Effector memory CD8-positive, alpha-beta T cell (primary cell): ENCODE results near the gene CLTC.

Experiments used
- ATAC-seq: fragments of 150-1000 bp; cut with Tn5 transposase; replicated peaks from 2 replicates; pipeline ENCODE4 v1.10.0; 2021; ENCODE audit warnings: mild to moderate bottlenecking, moderate library complexity
- DNase-seq, 3 experiments: peaks; one replicate each; pipeline ENCODE4 v3.0.0; 2021
- H3K27ac Mint-ChIP-seq, 2 donors: one replicate each; pipeline ENCODE4 v1.8.0; 2022; ENCODE audit warnings: mild to moderate bottlenecking in 2 of 2, mixed read lengths in 2 of 2, moderate library complexity in 2 of 2
- H3K27me3 Mint-ChIP-seq, 2 donors: one replicate each; pipeline ENCODE4 v1.8.0; 2022; ENCODE audit warnings: mixed read lengths in 2 of 2
- H3K36me3 Mint-ChIP-seq: one replicate; pipeline ENCODE4 v1.8.0; 2022; ENCODE audit warnings: mild to moderate bottlenecking, moderate library complexity, mixed read lengths; ENCODE audit not compliant: insufficient read depth
- H3K4me1 Mint-ChIP-seq, 2 donors: one replicate each; pipeline ENCODE4 v1.8.0; 2022; ENCODE audit warnings: low read depth in 2 of 2, mixed read lengths in 2 of 2
- H3K4me3 Mint-ChIP-seq, 2 donors: one replicate each; pipeline ENCODE4 v1.8.0; 2022; ENCODE audit warnings: mild to moderate bottlenecking in 2 of 2, mixed read lengths in 2 of 2, moderate library complexity in 2 of 2
- H3K9me3 Mint-ChIP-seq, 2 donors: one replicate each; pipeline ENCODE4 v1.8.0; 2022; ENCODE audit warnings: mixed read lengths in 2 of 2

CLTC gene

GRCh38 chr17:59702304-59702703 is 82.6 kb downstream of the CLTC start:
- Mint-ChIP-seq H3K27ac (peak overlapping the region in 1 of 2 donors; percentile 57), H3K27me3 (no peaks in the 10 kb centered on the region), H3K9me3 (no peaks in the 10 kb centered on the region), H3K4me3 (no peak overlapping the region), H3K4me1 (peaks cover 55 to 63% of the 10 kb centered on the region in 2 donors), H3K36me3 (peaks cover 25% of the 10 kb centered on the region)
- DNase-seq: no peak
- ATAC-seq: no peak

- Mint-ChIP-seq H3K4me1 (peaks cover 46 to 50% of the 10 kb centered on the region in 2 donors), H3K27me3 (no peaks in the 10 kb centered on the region), H3K36me3 (peaks cover 28% of the 10 kb centered on the region), H3K9me3 (no peaks in the 10 kb centered on the region), H3K27ac (peak within 1 kb of the TSS; percentile 98 to 100), H3K4me3 (peak within 1 kb of the TSS; percentile 94 to 98)
- DNase-seq (peak; percentile 84 to 86 (median 84)), ATAC-seq (peak; percentile 92)
These were observed 87.7 kb downstream of the CLTC start, which contains the start of the genes PTRH2 and VMP1 for GRCh38 chr17:59707149-59707970. Gene PTRH2 (minus strand): TSS chr17:59707430. CDS start chr17:59697978, 9,452 bp downstream. Gene VMP1 (plus strand): TSS chr17:59707654. CDS start chr17:59731447, 23,793 bp downstream.

GRCh38 chr17:59707971-59708430 is 88.3 kb downstream of the CLTC start:
- DNase-seq (no peak), ATAC-seq (no peak)
- Mint-ChIP-seq H3K36me3 (peaks cover 28% of the 10 kb centered on the region), H3K4me3 (peak overlapping the region; percentile 94 to 98), H3K27ac (peak overlapping the region; percentile 98 to 100), H3K4me1 (peaks cover 44 to 56% of the 10 kb centered on the region in 2 donors), H3K9me3 (no peaks in the 10 kb centered on the region), H3K27me3 (no peaks in the 10 kb centered on the region)

- Mint-ChIP-seq H3K27ac (no peak overlapping the region), H3K36me3 (peaks cover 21% of the 10 kb centered on the region), H3K4me1 (peaks cover 31 to 39% of the 10 kb centered on the region in 2 donors), H3K9me3 (no peaks in the 10 kb centered on the region), H3K27me3 (no peaks in the 10 kb centered on the region), H3K4me3 (no peak overlapping the region)
- DNase-seq: no peak
- ATAC-seq: no peak
These were observed 92.2 kb downstream of the CLTC start for GRCh38 chr17:59711936-59712335.

- ATAC-seq: no peak
- Mint-ChIP-seq H3K4me1 (peaks cover 26 to 31% of the 10 kb centered on the region in 2 donors), H3K27me3 (no peaks in the 10 kb centered on the region), H3K9me3 (no peaks in the 10 kb centered on the region), H3K4me3 (no peak overlapping the region), H3K27ac (no peak overlapping the region), H3K36me3 (peaks cover 14% of the 10 kb centered on the region)
- no peak for DNase-seq
These were observed 93.2 kb downstream of the CLTC start for GRCh38 chr17:59712862-59713261.

GRCh38 chr17:59714255-59714654 is 94.6 kb downstream of the CLTC start:
- Mint-ChIP-seq H3K4me1 (peaks cover 22 to 32% of the 10 kb centered on the region in 2 donors), H3K9me3 (no peaks in the 10 kb centered on the region), H3K36me3 (peaks cover 15% of the 10 kb centered on the region)

GRCh38 chr17:59716427-59716826 is 96.7 kb downstream of the CLTC start:
- H3K4me1 Mint-ChIP-seq: peaks cover 16 to 26% of the 10 kb centered on the region in 2 donors
- H3K4me3 Mint-ChIP-seq: no peak overlapping the region
- DNase-seq (no peak), ATAC-seq (no peak)
- no peak overlapping the region for H3K27ac Mint-ChIP-seq
- H3K27me3 Mint-ChIP-seq: no peaks in the 10 kb centered on the region
- H3K9me3 Mint-ChIP-seq: no peaks in the 10 kb centered on the region
- H3K36me3 Mint-ChIP-seq: peaks cover 19% of the 10 kb centered on the region

More at GRCh38 chr17:59714255-59714654, 94.6 kb downstream of the CLTC start:
- no peak for DNase-seq
- Mint-ChIP-seq H3K27me3 (no peaks in the 10 kb centered on the region), H3K4me3 (no peak overlapping the region), H3K27ac (no peak overlapping the region)
- no peak for ATAC-seq

- Mint-ChIP-seq H3K27me3 (no peaks in the 10 kb centered on the region), H3K4me1 (peaks cover 21 to 43% of the 10 kb centered on the region in 2 donors), H3K9me3 (no peaks in the 10 kb centered on the region), H3K4me3 (no peak overlapping the region), H3K27ac (peak overlapping the region in 1 of 2 donors; percentile 41), H3K36me3 (peaks cover 24% of the 10 kb centered on the region)
- no peak for ATAC-seq
- DNase-seq: no peak
These were observed 99.8 kb downstream of the CLTC start for GRCh38 chr17:59719526-59719925.

GRCh38 chr17:59722623-59723022 is 102.9 kb downstream of the CLTC start:
- no peak for ATAC-seq
- H3K4me1 Mint-ChIP-seq: peaks cover 13 to 38% of the 10 kb centered on the region in 2 donors
- DNase-seq: no peak
- H3K36me3 Mint-ChIP-seq: peaks cover 14% of the 10 kb centered on the region
- H3K4me3 Mint-ChIP-seq: no peak overlapping the region
- no peaks in the 10 kb centered on the region for H3K27me3 Mint-ChIP-seq
- H3K27ac Mint-ChIP-seq: peak overlapping the region in 1 of 2 donors; percentile 60
- no peaks in the 10 kb centered on the region for H3K9me3 Mint-ChIP-seq

- Mint-ChIP-seq H3K27me3 (no peaks in the 10 kb centered on the region), H3K4me1 (peaks cover 13 to 38% of the 10 kb centered on the region in 2 donors), H3K27ac (peak overlapping the region in 1 of 2 donors; percentile 29), H3K4me3 (no peak overlapping the region), H3K9me3 (no peaks in the 10 kb centered on the region), H3K36me3 (peaks cover 14% of the 10 kb centered on the region)
- DNase-seq (no peak), ATAC-seq (no peak)
These were observed 103.3 kb downstream of the CLTC start for GRCh38 chr17:59723041-59723440.

- Mint-ChIP-seq H3K4me3 (no peak overlapping the region), H3K4me1 (peaks cover 10 to 34% of the 10 kb centered on the region in 2 donors), H3K36me3 (peaks cover 12% of the 10 kb centered on the region), H3K27ac (no peak overlapping the region), H3K27me3 (no peaks in the 10 kb centered on the region), H3K9me3 (no peaks in the 10 kb centered on the region)
- ATAC-seq: no peak
- DNase-seq: no peak
These were observed 103.9 kb downstream of the CLTC start for GRCh38 chr17:59723607-59724006.

GRCh38 chr17:59725691-59726090 is 106.0 kb downstream of the CLTC start:
- no peak for DNase-seq
- H3K27me3 Mint-ChIP-seq: no peaks in the 10 kb centered on the region
- H3K4me1 Mint-ChIP-seq: peaks cover 12 to 30% of the 10 kb centered on the region in 2 donors
- no peak for ATAC-seq
- no peak overlapping the region for H3K27ac Mint-ChIP-seq
- no peaks in the 10 kb centered on the region for H3K9me3 Mint-ChIP-seq
- peaks cover 12% of the 10 kb centered on the region for H3K36me3 Mint-ChIP-seq
- H3K4me3 Mint-ChIP-seq: no peak overlapping the region

- H3K27ac Mint-ChIP-seq: no peak overlapping the region
- H3K9me3 Mint-ChIP-seq: no peaks in the 10 kb centered on the region
- no peak overlapping the region for H3K4me3 Mint-ChIP-seq
- H3K4me1 Mint-ChIP-seq: peaks cover 10 to 19% of the 10 kb centered on the region in 2 donors
- ATAC-seq: no peak
- H3K27me3 Mint-ChIP-seq: no peaks in the 10 kb centered on the region
- peaks cover 21% of the 10 kb centered on the region for H3K36me3 Mint-ChIP-seq
- no peak for DNase-seq
These were observed 108.3 kb downstream of the CLTC start for GRCh38 chr17:59727817-59728533.
